ENCODE measurements around the gene BARHL1.

BARHL1 gene

GRCh38 chr9:132582276-132582785, at the start of gene BARHL1:
Gene BARHL1 (plus strand): TSS chr9:132582606. CDS start chr9:132582798, 192 bp downstream.
- DNase-seq, result no peak

GRCh38 chr9:132534832-132535231, 47.6 kb upstream of the BARHL1 start:
- DNase-seq, result no peak

- no peak for DNase-seq
Observed at GRCh38 chr9:132536124-132536523, 46.3 kb upstream of the BARHL1 start.

GRCh38 chr9:132537352-132537751, 45.1 kb upstream of the BARHL1 start:
- no peak for DNase-seq

- DNase-seq, result no peak
Observed at GRCh38 chr9:132538071-132538470, 44.3 kb upstream of the BARHL1 start.

- no peak for DNase-seq
Observed at GRCh38 chr9:132539096-132539495, 43.3 kb upstream of the BARHL1 start.

GRCh38 chr9:132541051-132541450, 41.4 kb upstream of the BARHL1 start:
- DNase-seq, result no peak

GRCh38 chr9:132541870-132542830, 40.3 kb upstream of the BARHL1 start:
- no peak for DNase-seq

GRCh38 chr9:132543251-132543650, 39.2 kb upstream of the BARHL1 start:
- DNase-seq, result no peak

GRCh38 chr9:132543960-132544359, 38.4 kb upstream of the BARHL1 start:
- no peak for DNase-seq

GRCh38 chr9:132545578-132545977, 36.8 kb upstream of the BARHL1 start:
- no peak for DNase-seq

- peak in 7 of 58 donors; percentile 1 to 19 (median 7) for DNase-seq
Observed at GRCh38 chr9:132546148-132547051, 36.0 kb upstream of the BARHL1 start.

GRCh38 chr9:132547052-132547431, 35.4 kb upstream of the BARHL1 start:
- DNase-seq, result no peak

GRCh38 chr9:132547436-132547835, 35.0 kb upstream of the BARHL1 start:
- DNase-seq, result no peak

- no peak for DNase-seq
Observed at GRCh38 chr9:132547976-132548730, 34.3 kb upstream of the BARHL1 start.

- DNase-seq, result no peak
Observed at GRCh38 chr9:132548751-132549640, 33.4 kb upstream of the BARHL1 start.

- no peak for DNase-seq
Observed at GRCh38 chr9:132551556-132551955, 30.9 kb upstream of the BARHL1 start.

- no peak for DNase-seq
Observed at GRCh38 chr9:132552041-132552440, 30.4 kb upstream of the BARHL1 start.

GRCh38 chr9:132554755-132555154, 27.7 kb upstream of the BARHL1 start:
- DNase-seq, result no peak

- DNase-seq, result no peak
Observed at GRCh38 chr9:132555528-132555927, 26.9 kb upstream of the BARHL1 start.

All from anterior cingulate cortex (tissue), 58 donors.